Esophagus squamous epithelium (tissue), 5 donors: ENCODE data around the gene KCTD20. TPM values are rescaled to one million over a fixed set of nuclear protein-coding genes. Genes with fewer than 3 reads are reported as not detected.
"Not testable (repeated sequence)": the region's sequence is repeated elsewhere in the genome, so short reads cannot be mapped to it uniquely, and the experiment has no call there.

Source experiments
- DNase-seq: peaks from one replicate; lab custom pipeline; 2025; lab: John Stamatoyannopoulos, UW
- H3K27ac ChIP-seq, 4 donors: fragments of 200-600 bp; sonication (generic); one replicate each; pipeline ENCODE4 v1.5.1; 2016 to 2019; ENCODE audit warnings: mild to moderate bottlenecking in 1 of 4
- H3K27me3 ChIP-seq, 4 donors: fragments of 200-600 bp; sonication (generic); 1 replicate in 3 of 4; 2 replicates in 1 of 4; pipeline versions ENCODE4 v1.5.1 to v1.6.0; 2017 to 2021; ENCODE audit warnings: antibody characterized with exemption in 1 of 4
- H3K36me3 ChIP-seq, 3 donors: fragments of 200-600 bp; sonication (generic); one replicate each; pipeline ENCODE4 v1.5.1; 2016 to 2019
- H3K4me1 ChIP-seq, 3 donors: fragments of 200-600 bp; sonication (generic); one replicate each; pipeline ENCODE4 v1.5.1; 2017 to 2019
- H3K4me3 ChIP-seq, 4 donors: fragments of 200-600 bp; sonication (generic); 1 replicate in 3 of 4; 2 replicates in 1 of 4; pipeline ENCODE4 v1.5.1; 2016 to 2019; ENCODE audit warnings: mild to moderate bottlenecking in 2 of 4, moderate library complexity in 1 of 4
- H3K9me3 ChIP-seq, 3 donors: fragments of 200-600 bp; sonication (generic); one replicate each; pipeline ENCODE4 v1.5.1; 2016 to 2019
- POLR2A ChIP-seq, 4 donors: fragments of 450-650 bp; IDR thresholded peaks; one replicate each; pipeline ENCODE4 v1.6.1; 2017; ENCODE audit warnings: antibody characterized with exemption in 4 of 4, mild to moderate bottlenecking in 4 of 4, moderate library complexity in 3 of 4
- WGBS, 2 donors: methylation state at CpG; one replicate each; pipeline ENCODE4 v1.1.5; 2018; 5-methylcytosine and 5-hydroxymethylcytosine counted together
- intact Hi-C: fragments of 100-400 bp; cut with DNase I; formaldehyde crosslinking; loops from one replicate; pipeline ENCODE4 v1.15.0; 2022
- total RNA-seq, 4 donors: library from RNA; depleted of rRNA; stranded (reverse); fragments of >200 nt; gene quantifications; one replicate each; pipeline ENCODE4 v1.1.0, GENCODE V29; 2016
- TF ChIP-seq, protein P1 (sequence below), 6 experiments: fragments of 450-650 bp in 4 of 6; fragments of 200-600 bp in 2 of 6; sonication (generic) in 2 of 6; IDR thresholded peaks; one replicate each; pipeline ENCODE4 v1.5.1; 2016 to 2019; ENCODE audit warnings: antibody characterized with exemption in 6 of 6, mild to moderate bottlenecking in 4 of 6, moderate library complexity in 4 of 6
- donor health status: DM: yes; HTN: yes; CAD: no.

KCTD20 gene
- total RNA-seq = 10 to 100 TPM; 35.9 to 47.5 (median 41.0) TPM

DNA sequence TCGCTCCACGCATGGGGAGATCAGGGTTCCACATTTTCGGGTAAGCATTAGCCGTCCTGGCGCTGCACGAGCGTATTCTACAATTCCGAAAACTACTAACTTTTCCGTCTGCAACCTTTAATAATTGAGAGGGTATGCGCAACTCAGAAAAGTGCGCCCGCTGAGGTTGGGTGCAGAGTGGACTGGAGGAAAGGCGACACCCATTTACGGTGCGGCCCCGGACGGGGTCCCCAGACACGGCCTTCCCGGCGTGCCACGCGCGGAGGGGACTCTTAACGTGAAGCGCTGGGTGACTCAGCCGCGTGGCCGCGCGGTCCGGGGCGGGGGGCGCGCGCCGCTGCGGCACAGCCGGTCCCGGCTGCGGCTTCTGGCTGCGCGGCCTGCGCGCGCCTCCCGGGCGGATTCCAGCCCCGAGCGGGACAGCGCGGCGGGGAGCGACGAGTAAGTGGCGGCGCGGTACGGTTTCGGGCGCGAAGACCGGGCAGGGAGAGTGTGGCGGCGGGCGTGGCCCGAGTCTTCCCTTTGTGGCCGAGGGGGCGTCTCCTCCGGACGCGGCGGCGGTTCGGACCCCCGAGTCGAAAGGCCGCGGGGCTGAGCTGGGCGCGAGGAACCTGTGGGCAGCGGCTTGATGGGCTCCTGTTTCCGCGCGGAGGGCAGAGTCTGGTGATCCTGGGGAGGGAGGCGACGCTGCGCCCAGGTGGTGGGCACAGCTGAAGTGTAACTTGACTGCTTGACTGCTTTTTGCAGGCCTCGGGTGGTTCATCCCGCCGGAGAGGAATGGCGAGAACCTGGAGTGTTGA lies at the start of gene KCTD20, which contains the start of gene PXT1:
KCTD20 (plus strand) TSS at position 330 of the 800 bp plus-strand sequence. CDS start 27,098 bp downstream, outside the sequence.
PXT1 (minus strand) TSS at position 184 of the 800 bp plus-strand sequence. CDS start 16,772 bp downstream, outside the sequence.
- WGBS, 2 donors = 0 to 2% methylated on average over 13 to 30 of the region's 91 CpGs

DNA sequence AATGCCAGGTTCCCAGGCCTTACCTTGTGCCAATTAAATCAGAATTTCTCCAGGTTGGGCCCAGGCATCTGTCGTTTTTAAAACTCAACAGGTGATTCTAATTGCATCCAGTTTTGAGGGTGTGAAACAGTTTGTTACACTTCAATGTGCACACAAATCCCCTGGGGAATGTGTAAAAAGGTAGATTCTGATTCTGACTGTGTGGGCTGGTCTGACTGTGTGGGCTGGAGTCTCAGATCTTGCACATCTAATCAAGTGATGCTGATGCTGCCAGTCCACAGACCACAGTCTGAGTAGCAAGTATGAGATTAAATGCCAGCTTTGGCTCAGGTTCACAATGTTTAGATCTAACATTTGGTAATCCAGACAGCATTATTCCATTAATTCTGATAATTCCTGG lies 42.8 kb upstream of the KCTD20 start:
- 67 to 75% methylated on average over 1 of the region's 1 CpG for WGBS, 2 donors
- intact Hi-C loops = no loop called here
- DNase-seq = no peak

More for the DNA sequence above, at the start of gene KCTD20, which contains the start of gene PXT1:
- Histone ChIP-seq H3K4me1 (peaks cover 15 to 61% (median 28%) of the 10 kb centered on the region in 3 donors), H3K4me3 (peak within 1 kb of the TSS; percentile 80 to 99 (median 90)), H3K27me3 (no peaks in the 10 kb centered on the region), H3K27ac (peak within 1 kb of the TSS; percentile 97 to 99 (median 98)), H3K36me3 (no peaks in the 10 kb centered on the region), H3K9me3 (no peaks in the 10 kb centered on the region)
- TF ChIP-seq, protein P1, sequence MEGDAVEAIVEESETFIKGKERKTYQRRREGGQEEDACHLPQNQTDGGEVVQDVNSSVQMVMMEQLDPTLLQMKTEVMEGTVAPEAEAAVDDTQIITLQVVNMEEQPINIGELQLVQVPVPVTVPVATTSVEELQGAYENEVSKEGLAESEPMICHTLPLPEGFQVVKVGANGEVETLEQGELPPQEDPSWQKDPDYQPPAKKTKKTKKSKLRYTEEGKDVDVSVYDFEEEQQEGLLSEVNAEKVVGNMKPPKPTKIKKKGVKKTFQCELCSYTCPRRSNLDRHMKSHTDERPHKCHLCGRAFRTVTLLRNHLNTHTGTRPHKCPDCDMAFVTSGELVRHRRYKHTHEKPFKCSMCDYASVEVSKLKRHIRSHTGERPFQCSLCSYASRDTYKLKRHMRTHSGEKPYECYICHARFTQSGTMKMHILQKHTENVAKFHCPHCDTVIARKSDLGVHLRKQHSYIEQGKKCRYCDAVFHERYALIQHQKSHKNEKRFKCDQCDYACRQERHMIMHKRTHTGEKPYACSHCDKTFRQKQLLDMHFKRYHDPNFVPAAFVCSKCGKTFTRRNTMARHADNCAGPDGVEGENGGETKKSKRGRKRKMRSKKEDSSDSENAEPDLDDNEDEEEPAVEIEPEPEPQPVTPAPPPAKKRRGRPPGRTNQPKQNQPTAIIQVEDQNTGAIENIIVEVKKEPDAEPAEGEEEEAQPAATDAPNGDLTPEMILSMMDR (IDR thresholded peaks at IDR 0.05) = peak in 3 of 6 experiments; percentile 19 to 29 (median 22)
- TF ChIP-seq POLR2A (IDR thresholded peaks at IDR 0.05) = peak in 3 of 4 donors; percentile 77 to 91 (median 86)
- peak; percentile 20 for DNase-seq
- intact Hi-C loops = loop anchor here (10.0 kb wide), 1 partner anchor 162 kb away; no protein-coding TSS in a partner anchor

DNA sequence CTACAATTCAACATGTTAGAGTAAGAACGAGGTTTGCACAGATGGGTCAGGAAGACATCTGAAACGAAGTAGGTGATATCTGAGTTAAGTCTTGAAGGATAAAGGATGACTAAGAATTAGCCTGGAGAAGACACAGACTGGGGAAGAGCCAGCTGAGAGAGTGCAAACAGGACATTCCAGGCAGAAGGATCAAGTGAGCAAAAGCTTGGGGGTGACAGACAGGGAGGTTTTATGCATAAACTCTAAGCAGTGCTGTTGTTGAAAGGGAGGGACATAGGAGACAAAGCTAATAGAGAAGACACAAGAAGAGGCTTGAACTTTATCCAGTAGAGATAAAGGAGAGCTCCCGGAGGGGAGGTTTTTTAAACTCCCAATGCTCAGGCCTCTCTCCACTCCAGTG lies 40.3 kb upstream of the KCTD20 start:
- intact Hi-C loops = no loop called here

More for the DNA sequence above, 42.8 kb upstream of the KCTD20 start:
- Histone ChIP-seq H3K9me3 (no peaks in the 10 kb centered on the region), H3K36me3 (no peaks in the 10 kb centered on the region), H3K4me3 (no peak overlapping the region), H3K27ac (no peak overlapping the region), H3K27me3 (no peaks in the 10 kb centered on the region), H3K4me1 (no peaks in the 10 kb centered on the region)
- no peak for TF ChIP-seq POLR2A (IDR thresholded peaks at IDR 0.05)
- TF ChIP-seq, protein P1 (IDR thresholded peaks at IDR 0.05) = no peak

DNA sequence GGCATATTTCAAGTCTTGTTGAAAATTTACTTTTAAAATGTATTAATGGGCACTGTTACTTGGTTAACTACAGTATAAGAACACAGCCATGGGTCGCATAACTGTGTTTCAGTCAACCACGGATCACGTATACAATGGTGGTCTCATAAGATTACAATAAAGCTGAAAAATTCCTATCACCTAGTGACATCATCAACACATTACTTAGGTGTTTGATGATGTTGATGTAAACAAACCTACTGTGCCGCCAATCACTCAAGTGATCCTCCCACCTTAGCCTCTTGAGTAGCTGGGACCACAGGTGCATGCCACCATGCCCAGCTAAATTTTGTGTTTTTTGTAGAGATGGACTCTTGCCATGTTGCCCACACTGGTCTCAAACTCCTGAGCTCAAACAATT lies 38.6 kb upstream of the KCTD20 start:
- no peak overlapping the region for H3K4me3 ChIP-seq
- no peak for DNase-seq
- H3K4me1 ChIP-seq = no peaks in the 10 kb centered on the region
- intact Hi-C loops = no loop called here
- TF ChIP-seq, protein P1 (IDR thresholded peaks at IDR 0.05) = no peak
- WGBS, 2 donors = 87 to 92% methylated on average over 4 of the region's 4 CpGs
- H3K27ac ChIP-seq = no peak overlapping the region
- H3K36me3 ChIP-seq = no peaks in the 10 kb centered on the region
- no peaks in the 10 kb centered on the region for H3K27me3 ChIP-seq
- no peaks in the 10 kb centered on the region for H3K9me3 ChIP-seq

More for the DNA sequence above, 40.3 kb upstream of the KCTD20 start:
- no peak overlapping the region for H3K4me3 ChIP-seq
- H3K27me3 ChIP-seq = no peaks in the 10 kb centered on the region
- no peaks in the 10 kb centered on the region for H3K4me1 ChIP-seq
- no peak overlapping the region for H3K27ac ChIP-seq
- no peaks in the 10 kb centered on the region for H3K36me3 ChIP-seq
- WGBS, 2 donors = 66 to 78% methylated on average over 3 of the region's 3 CpGs
- TF ChIP-seq, protein P1 (IDR thresholded peaks at IDR 0.05) = no peak
- no peak for TF ChIP-seq POLR2A (IDR thresholded peaks at IDR 0.05)
- no peak for DNase-seq
- no peaks in the 10 kb centered on the region for H3K9me3 ChIP-seq

DNA sequence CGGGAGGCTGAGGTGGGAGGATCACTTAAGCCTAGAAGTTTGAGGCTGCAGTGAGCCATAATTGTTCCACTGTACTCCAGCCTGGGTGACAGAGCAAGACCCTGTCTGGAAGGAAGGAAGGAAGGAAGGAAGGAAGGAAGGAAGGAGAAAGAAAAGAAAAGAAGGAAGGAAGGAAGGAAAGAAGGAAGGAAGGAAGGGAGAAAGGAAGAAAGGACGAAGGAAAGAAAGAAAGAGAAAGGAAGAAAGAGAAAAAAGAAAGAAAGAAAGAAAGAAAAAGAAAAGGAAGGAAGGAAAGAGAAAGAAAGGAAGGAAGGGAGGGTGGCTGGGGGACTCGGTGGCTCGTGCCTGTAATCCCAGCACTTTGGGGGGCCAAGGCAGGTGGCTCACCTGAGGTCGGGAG lies 33.1 kb upstream of the KCTD20 start:
- H3K4me1 ChIP-seq, DNase-seq, H3K27me3 ChIP-seq, H3K9me3 ChIP-seq, intact Hi-C loops, H3K4me3 ChIP-seq, H3K27ac ChIP-seq, H3K36me3 ChIP-seq: not testable (repeated sequence)
- WGBS, 2 donors = 65 to 69% methylated on average over 5 of the region's 5 CpGs
